HG03139 (cell line): ENCODE data around the gene TREH.
"Not testable (repeated sequence)": the region's sequence is repeated elsewhere in the genome, so short reads cannot be mapped to it uniquely, and the experiment has no call there.

Experiments
- ATAC-seq: cut with Tn5 transposase; IDR thresholded peaks from one replicate; pipeline ENCODE4 v1.9.1; 2021; ENCODE audit not compliant: unreplicated experiment

The TREH gene

GRCh38 chr11:118697346-118697745 is 17.9 kb upstream of the TREH start:
- no peak for ATAC-seq

- no peak for ATAC-seq
Observed at GRCh38 chr11:118696673-118697226, 17.3 kb upstream of the TREH start.

- ATAC-seq = no peak
Observed at GRCh38 chr11:118694771-118695170, 15.3 kb upstream of the TREH start.

GRCh38 chr11:118694185-118694584 is 14.7 kb upstream of the TREH start:
- no peak for ATAC-seq

- no peak for ATAC-seq
Observed at GRCh38 chr11:118691926-118692830, 12.7 kb upstream of the TREH start.

- ATAC-seq = no peak
Observed at GRCh38 chr11:118690553-118691304, 11.3 kb upstream of the TREH start.

- ATAC-seq = peak; percentile 75
Observed at GRCh38 chr11:118689852-118690552, 10.6 kb upstream of the TREH start.

GRCh38 chr11:118689503-118689851 is 10.0 kb upstream of the TREH start:
- no peak for ATAC-seq

GRCh38 chr11:118688851-118689502 is 9.5 kb upstream of the TREH start:
- no peak for ATAC-seq

GRCh38 chr11:118688339-118688738 is 8.9 kb upstream of the TREH start:
- not testable (repeated sequence) for ATAC-seq

- ATAC-seq = no peak
Observed at GRCh38 chr11:118687906-118688305, 8.5 kb upstream of the TREH start.

- no peak for ATAC-seq
Observed at GRCh38 chr11:118684187-118684586, 4.7 kb upstream of the TREH start.

- not testable (repeated sequence) for ATAC-seq
Observed at GRCh38 chr11:118682939-118683338, 3.5 kb upstream of the TREH start.

GRCh38 chr11:118682372-118682771 is 2.9 kb upstream of the TREH start:
- ATAC-seq = no peak

- ATAC-seq = not testable (repeated sequence)
Observed at GRCh38 chr11:118678908-118679307, 542 bp downstream of the TREH start.

GRCh38 chr11:118677977-118678376 is 1.5 kb downstream of the TREH start:
- no peak for ATAC-seq

- no peak for ATAC-seq
Observed at GRCh38 chr11:118674082-118674435, 5.4 kb downstream of the TREH start.

GRCh38 chr11:118673361-118674081 is 5.9 kb downstream of the TREH start:
- ATAC-seq = no peak

GRCh38 chr11:118672846-118673245 is 6.6 kb downstream of the TREH start:
- ATAC-seq = no peak

- no peak for ATAC-seq
Observed at GRCh38 chr11:118671254-118671653, 8.2 kb downstream of the TREH start.
